Lower leg skin (tissue), 4 donors: ENCODE results near the gene SNN. TPM values are rescaled to one million over a fixed set of nuclear protein-coding genes. Genes with fewer than 3 reads are reported as not detected.

Experiments
- DNase-seq, 2 donors: peaks; one replicate each; pipeline ENCODE4 v3.0.0-alpha.2; 2019; ENCODE audit warnings: low spot score in 2 of 2
- H3K4me3 ChIP-seq: fragments of 200-600 bp; sonication (generic); 2 replicates; pipeline ENCODE4 v1.5.1; 2017; ENCODE audit warnings: mild to moderate bottlenecking, low read depth; ENCODE audit not compliant: poor library complexity, severe bottlenecking
- POLR2A ChIP-seq, 2 donors: fragments of 450-650 bp; IDR thresholded peaks; one replicate each; pipeline ENCODE4 v1.6.1; 2016 to 2017; ENCODE audit warnings: antibody characterized with exemption in 2 of 2, mild to moderate bottlenecking in 1 of 2, moderate library complexity in 1 of 2
- WGBS, 2 donors: methylation state at CpG; one replicate each; pipeline ENCODE4 v1.1.5; 2018; 5-methylcytosine and 5-hydroxymethylcytosine counted together
- intact Hi-C: fragments of 100-400 bp; cut with DNase I; formaldehyde crosslinking; loops from one replicate; pipeline ENCODE4 v1.15.0; 2023; ENCODE audit warnings: low total_unique reads
- total RNA-seq, 4 donors: library from RNA; depleted of rRNA; stranded (reverse); fragments of >200 nt; gene quantifications; one replicate each; pipeline ENCODE4 v1.1.0, GENCODE V29; 2016
- TF ChIP-seq, protein P1 (sequence below), 3 donors: fragments of 450-650 bp; IDR thresholded peaks; one replicate each; pipeline ENCODE4 v1.5.1; 2016; ENCODE audit warnings: antibody characterized with exemption in 3 of 3, mild to moderate bottlenecking in 3 of 3, moderate library complexity in 2 of 3

Gene SNN
- total RNA-seq, 4 donors from 2014 or later, result 15.4 to 30.2 (median 20.6) TPM

DNA sequence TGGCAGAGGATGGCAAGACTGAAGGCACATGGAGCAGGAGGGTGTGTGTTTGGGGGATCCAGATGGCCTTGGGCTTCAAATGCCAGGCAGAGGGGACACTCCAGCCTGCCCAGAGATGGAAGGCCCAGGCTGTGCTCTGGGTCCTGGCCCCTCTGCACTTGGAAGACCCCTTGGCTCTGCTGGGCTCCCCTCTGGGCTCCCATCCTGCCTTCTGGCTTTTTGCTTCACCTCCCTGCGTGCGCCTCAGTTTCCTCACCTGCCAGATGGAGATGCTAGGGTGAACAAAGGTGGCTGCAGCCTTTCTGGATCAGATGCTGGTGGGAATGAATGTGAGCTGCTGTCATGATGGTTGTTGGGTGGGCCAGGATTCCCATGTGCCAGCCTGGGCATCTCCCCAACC, 3.0 kb downstream of the SNN start:
- TF ChIP-seq, protein P1, sequence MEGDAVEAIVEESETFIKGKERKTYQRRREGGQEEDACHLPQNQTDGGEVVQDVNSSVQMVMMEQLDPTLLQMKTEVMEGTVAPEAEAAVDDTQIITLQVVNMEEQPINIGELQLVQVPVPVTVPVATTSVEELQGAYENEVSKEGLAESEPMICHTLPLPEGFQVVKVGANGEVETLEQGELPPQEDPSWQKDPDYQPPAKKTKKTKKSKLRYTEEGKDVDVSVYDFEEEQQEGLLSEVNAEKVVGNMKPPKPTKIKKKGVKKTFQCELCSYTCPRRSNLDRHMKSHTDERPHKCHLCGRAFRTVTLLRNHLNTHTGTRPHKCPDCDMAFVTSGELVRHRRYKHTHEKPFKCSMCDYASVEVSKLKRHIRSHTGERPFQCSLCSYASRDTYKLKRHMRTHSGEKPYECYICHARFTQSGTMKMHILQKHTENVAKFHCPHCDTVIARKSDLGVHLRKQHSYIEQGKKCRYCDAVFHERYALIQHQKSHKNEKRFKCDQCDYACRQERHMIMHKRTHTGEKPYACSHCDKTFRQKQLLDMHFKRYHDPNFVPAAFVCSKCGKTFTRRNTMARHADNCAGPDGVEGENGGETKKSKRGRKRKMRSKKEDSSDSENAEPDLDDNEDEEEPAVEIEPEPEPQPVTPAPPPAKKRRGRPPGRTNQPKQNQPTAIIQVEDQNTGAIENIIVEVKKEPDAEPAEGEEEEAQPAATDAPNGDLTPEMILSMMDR (IDR thresholded peaks at IDR 0.05), result no peak
- no peak for TF ChIP-seq POLR2A (IDR thresholded peaks at IDR 0.05)
- intact Hi-C loops, result no loop called here
- DNase-seq, result no peak
- H3K4me3 ChIP-seq, result no peak overlapping the region
- 96 to 97% methylated on average over 2 of the region's 2 CpGs for WGBS, 2 donors

DNA sequence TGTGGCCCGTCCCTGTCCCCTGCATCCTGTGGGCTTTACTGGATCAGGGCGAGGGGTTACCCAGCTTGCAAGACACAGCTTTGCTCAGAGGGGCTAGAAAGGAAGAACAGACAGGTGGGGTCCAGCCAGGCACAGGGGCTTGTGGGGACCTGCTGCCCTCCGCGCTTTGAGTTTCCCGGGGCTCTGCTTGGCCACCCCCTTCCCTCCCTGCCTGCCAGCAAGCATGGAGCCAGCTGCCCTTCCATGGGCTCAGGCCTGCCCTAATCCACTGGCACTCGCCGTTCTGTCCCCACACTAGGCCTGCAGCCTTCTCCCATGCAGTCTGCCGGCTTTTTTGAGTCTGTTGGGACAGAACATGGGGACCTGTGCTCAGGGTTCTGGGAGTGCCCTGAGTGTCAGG, 3.4 kb downstream of the SNN start:
- intact Hi-C loops, result no loop called here
- TF ChIP-seq, protein P1 (IDR thresholded peaks at IDR 0.05), result no peak
- no peak for TF ChIP-seq POLR2A (IDR thresholded peaks at IDR 0.05)
- 77 to 84% methylated on average over 8 of the region's 8 CpGs for WGBS, 2 donors
- DNase-seq, result no peak
- H3K4me3 ChIP-seq, result no peak overlapping the region

DNA sequence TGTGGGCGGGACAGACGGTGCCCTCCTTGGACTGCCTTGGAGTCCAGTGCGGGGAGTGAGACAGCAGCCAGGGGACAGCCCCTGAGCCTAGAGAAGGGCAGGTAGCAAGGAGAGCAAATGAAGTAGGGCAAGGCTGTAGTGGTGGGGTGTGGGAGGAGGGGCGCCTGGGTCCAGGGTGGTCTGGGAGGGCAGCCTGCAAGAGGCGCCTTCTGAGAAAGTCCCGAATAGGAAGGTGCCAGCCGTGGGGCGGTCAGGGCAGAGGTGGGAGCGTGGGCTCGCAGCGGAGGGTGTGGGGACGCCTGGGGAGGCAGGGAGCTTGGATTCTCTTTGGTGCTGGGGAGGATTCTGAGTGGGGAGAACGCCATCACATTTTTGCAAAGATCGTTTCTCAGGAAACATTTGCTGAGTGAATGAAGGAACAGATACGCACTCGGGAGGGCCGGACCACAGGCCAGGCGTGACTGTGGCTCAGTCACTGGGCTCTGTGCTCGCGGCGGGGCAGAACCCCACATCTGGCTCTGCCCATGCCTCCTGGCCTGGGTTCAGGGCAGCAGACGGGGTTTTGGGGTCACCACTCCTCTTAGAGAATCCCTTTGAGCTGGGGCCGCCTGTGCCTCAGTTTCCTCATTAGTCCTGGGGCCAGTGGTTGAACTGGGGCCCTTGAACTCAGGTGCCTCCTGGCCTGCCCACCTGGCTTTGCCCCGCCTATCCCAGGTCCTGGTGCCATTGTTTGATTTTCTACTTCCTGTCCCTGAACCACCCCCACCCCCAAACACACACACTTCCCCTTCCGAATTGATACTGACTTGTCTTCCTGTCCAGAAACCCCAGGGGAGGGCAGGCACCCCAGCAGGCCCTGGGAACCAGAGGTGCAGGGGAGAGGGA, 4.2 kb downstream of the SNN start:
- DNase-seq, result no peak
- intact Hi-C loops, result no loop called here
- WGBS, 2 donors, result 84 to 89% methylated on average over 20 to 24 of the region's 25 CpGs
- TF ChIP-seq, protein P1 (IDR thresholded peaks at IDR 0.05), result no peak
- TF ChIP-seq POLR2A (IDR thresholded peaks at IDR 0.05), result no peak
- H3K4me3 ChIP-seq, result no peak overlapping the region

DNA sequence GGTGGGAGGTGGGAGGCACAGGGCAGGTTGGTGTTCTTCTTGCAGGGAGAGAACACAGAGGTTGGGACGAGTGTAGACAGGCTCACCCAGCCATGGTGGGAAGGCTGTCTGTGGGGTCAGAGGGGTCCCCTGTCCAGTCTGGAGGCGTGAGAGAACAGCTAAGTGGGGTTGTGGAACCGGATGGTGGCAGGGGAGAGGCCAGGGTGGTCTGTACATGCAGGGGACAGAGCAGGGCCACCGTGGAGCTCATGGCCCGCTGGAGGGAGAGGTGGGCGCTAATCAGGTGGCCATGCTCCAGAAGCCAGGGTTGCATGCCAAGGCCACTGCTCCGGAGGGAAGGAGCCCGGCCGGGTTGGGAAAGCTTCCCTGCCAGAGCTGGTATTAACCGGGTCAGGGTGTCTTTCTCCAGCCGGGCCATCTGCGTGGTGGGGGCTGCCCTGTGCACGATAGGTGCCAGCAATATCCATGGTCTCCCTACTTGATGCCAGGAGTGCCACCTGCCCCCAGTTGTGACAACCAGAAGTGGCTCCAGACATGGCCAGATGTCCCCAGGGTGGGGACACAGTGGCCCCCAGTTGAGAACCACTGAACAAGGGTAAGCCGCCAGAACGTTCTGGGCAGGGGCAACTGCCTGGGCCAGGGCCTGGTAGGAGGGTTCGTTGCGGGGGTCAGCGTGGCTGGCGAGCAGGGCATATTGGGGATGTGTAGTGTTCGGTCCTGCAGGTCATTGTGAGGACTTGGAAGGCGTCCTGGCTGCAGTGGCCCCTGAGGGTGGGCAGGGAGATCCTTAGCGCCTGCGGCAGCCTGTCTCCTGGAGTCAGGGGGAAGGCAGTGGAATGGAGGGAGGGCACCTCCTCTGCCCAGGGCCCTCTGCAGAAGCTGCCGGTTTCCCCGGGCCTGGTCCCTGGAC, 5.1 kb downstream of the SNN start:
- no peak overlapping the region for H3K4me3 ChIP-seq
- no peak for DNase-seq
- TF ChIP-seq POLR2A (IDR thresholded peaks at IDR 0.05), result no peak
- TF ChIP-seq, protein P1 (IDR thresholded peaks at IDR 0.05), result no peak
- WGBS, 2 donors, result 53 to 58% methylated on average over 19 to 25 of the region's 25 CpGs
- intact Hi-C loops, result no loop called here

DNA sequence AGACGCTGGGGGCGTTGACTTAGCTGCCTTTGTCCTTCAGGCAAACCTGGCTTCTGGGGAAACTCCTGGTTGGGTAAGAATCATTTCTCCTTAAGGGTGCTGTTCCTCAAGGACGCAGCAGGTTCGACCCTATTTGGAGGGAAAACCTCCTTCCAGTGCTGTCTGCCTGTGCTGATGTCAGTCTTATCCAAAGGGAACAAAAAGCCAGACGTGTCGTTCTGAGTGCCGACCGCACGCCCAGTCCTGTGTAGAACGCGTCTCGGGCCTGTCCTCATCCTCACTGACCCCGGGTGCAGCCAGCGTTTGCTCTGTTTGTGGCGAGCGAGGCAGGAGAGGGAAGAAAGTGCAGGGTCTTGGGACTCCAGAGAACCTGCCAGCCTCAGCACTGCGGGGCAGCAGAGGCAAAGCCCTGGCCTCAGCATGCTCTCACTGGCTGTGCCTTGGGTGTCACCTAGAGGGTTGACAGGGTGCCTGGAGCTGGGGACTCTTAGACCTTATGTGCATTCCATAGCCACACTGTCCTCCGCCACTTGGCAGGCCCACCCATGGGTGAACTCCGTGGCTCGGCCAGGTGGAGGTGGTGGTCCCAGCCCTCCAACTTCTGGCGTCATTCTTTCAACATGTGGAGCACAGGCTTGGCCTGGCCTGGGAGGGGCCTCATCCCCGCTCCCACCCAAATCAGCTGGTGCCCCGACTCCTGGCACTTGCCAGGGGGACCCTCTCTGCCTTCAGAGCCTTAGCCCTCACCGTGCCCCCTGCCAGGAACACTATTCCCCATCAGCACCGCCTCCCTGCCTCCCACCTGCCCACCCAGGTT, 6.0 kb downstream of the SNN start:
- no peak for DNase-seq
- no peak for TF ChIP-seq POLR2A (IDR thresholded peaks at IDR 0.05)
- TF ChIP-seq, protein P1 (IDR thresholded peaks at IDR 0.05), result no peak
- no peak overlapping the region for H3K4me3 ChIP-seq
- intact Hi-C loops, result no loop called here
- WGBS, 2 donors, result 55 to 71% methylated on average over 24 of the region's 25 CpGs
